ENCODE results near the gene CHCT1. TPM values are rescaled to one million over a fixed set of nuclear protein-coding genes. Genes with fewer than 3 reads are reported as not detected.

CHCT1 gene
- total RNA-seq, 1 experiment from 2014 or later, result 0.88 TPM

- peaks cover 25% of the 10 kb centered on the region for H3K36me3 ChIP-seq (ENCODE audit: insufficient read depth, low read length, poor library complexity, severe bottlenecking)
- no peaks in the 10 kb centered on the region for H3K27me3 ChIP-seq (replicated peaks; ENCODE audit: insufficient read depth, low read depth, low read length, poor library complexity)
- H3K27ac ChIP-seq (ENCODE audit: low read depth, low read length, poor library complexity, severe bottlenecking), result no peak overlapping the region
- H3K9me3 ChIP-seq (ENCODE audit: low read depth, low read length, poor library complexity, severe bottlenecking), result no peaks in the 10 kb centered on the region
- DNase-seq (ENCODE audit: low spot score), result no peak
- TF ChIP-seq EZH2 (IDR thresholded peaks at IDR 0.05; ENCODE audit: borderline replicate concordance, low read depth, low read length, poor library complexity, severe bottlenecking) (no peak), CTCF (conservative IDR thresholded peaks at IDR 0.05; ENCODE audit: low read depth, low read length) (no peak)
- POLR2A ChIA-PET (ENCODE audit: low non-redundant PET), result no interaction called here
- H3K4me1 ChIP-seq (ENCODE audit: insufficient read depth, low read length, poor library complexity, severe bottlenecking), result peaks cover 5% of the 10 kb centered on the region
- CTCF ChIA-PET, result no interaction called here
- intact Hi-C loops (cut with micrococcal nuclease; ENCODE audit: unreplicated experiment), result no loop called here
- BruUV-seq (replicated peaks), result no TSS peak
- no peak overlapping the region for H3K4me3 ChIP-seq (ENCODE audit: low read depth, low read length, poor library complexity, severe bottlenecking)
Observed at GRCh38 chr17:60447375-60447774, 25.1 kb downstream of the CHCT1 start.

DNA sequence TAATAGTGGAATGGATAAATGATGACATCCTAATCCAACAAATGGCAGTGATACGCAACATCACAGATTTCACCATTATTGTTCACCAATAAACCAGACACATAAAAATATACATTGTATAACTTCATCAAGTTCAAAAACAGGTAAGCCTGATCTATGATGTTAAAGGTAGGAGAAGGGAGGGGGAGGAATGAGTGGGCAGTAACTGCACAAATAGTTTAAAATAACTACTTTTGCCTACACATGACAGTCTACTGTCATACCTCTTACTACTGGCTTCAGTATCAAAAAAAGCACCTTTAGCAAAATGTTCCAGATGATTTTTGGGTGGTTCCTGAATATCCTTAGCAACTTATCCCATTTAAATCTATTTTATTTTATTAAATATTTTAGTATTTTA lies 28.8 kb downstream of the CHCT1 start:
- no peak for DNase-seq (ENCODE audit: low spot score)
- BruUV-seq (replicated peaks), result no TSS peak
- Histone ChIP-seq H3K4me1 (ENCODE audit: insufficient read depth, low read length, poor library complexity, severe bottlenecking) (no peaks in the 10 kb centered on the region), H3K27me3 (replicated peaks; ENCODE audit: insufficient read depth, low read depth, low read length, poor library complexity) (no peaks in the 10 kb centered on the region), H3K36me3 (ENCODE audit: insufficient read depth, low read length, poor library complexity, severe bottlenecking) (peaks cover 42% of the 10 kb centered on the region), H3K4me3 (ENCODE audit: low read depth, low read length, poor library complexity, severe bottlenecking) (no peak overlapping the region), H3K27ac (ENCODE audit: low read depth, low read length, poor library complexity, severe bottlenecking) (no peak overlapping the region), H3K9me3 (ENCODE audit: low read depth, low read length, poor library complexity, severe bottlenecking) (no peaks in the 10 kb centered on the region)
- no peak for TF ChIP-seq CTCF (conservative IDR thresholded peaks at IDR 0.05; ENCODE audit: low read depth, low read length)
- TF ChIP-seq EZH2 (IDR thresholded peaks at IDR 0.05; ENCODE audit: borderline replicate concordance, low read depth, low read length, poor library complexity, severe bottlenecking), result no peak
- ChIA-PET POLR2A (ENCODE audit: low non-redundant PET) (no interaction called here), CTCF (no interaction called here)
- intact Hi-C loops (cut with micrococcal nuclease; ENCODE audit: unreplicated experiment), result no loop called here

DNA sequence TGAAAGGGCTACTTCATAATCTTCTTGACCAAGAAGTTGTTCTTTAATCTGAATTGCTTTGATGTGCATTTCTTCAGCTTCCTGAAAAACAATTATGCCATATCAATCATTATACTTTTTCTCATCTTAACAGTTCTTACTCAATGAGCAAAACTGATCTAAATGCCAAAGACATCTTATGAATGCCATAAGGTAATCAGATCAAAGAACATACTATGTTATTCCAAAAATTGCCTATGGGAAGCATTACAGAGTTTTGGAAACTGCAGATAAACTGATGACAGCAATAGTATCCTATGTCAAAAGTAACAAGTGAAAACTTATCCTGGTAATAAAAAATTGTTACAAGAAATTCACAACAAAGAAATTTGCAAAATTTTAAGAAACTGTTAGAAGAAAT lies 29.7 kb downstream of the CHCT1 start:
- no TSS peak for BruUV-seq (replicated peaks)
- Histone ChIP-seq H3K4me1 (ENCODE audit: insufficient read depth, low read length, poor library complexity, severe bottlenecking) (no peaks in the 10 kb centered on the region), H3K27ac (ENCODE audit: low read depth, low read length, poor library complexity, severe bottlenecking) (no peak overlapping the region), H3K27me3 (replicated peaks; ENCODE audit: insufficient read depth, low read depth, low read length, poor library complexity) (no peaks in the 10 kb centered on the region), H3K36me3 (ENCODE audit: insufficient read depth, low read length, poor library complexity, severe bottlenecking) (peaks cover 45% of the 10 kb centered on the region), H3K9me3 (ENCODE audit: low read depth, low read length, poor library complexity, severe bottlenecking) (no peaks in the 10 kb centered on the region), H3K4me3 (ENCODE audit: low read depth, low read length, poor library complexity, severe bottlenecking) (no peak overlapping the region)
- TF ChIP-seq EZH2 (IDR thresholded peaks at IDR 0.05; ENCODE audit: borderline replicate concordance, low read depth, low read length, poor library complexity, severe bottlenecking), result no peak
- DNase-seq (ENCODE audit: low spot score), result no peak
- ChIA-PET POLR2A (ENCODE audit: low non-redundant PET) (no interaction called here), CTCF (interaction anchor here (0.5 kb wide), 1 partner anchor 149 kb away, joined by 3 read pairs; no protein-coding TSS in a partner anchor)
- intact Hi-C loops (cut with micrococcal nuclease; ENCODE audit: unreplicated experiment), result no loop called here

GRCh38 chr17:60455378-60455777 lies 33.1 kb downstream of the CHCT1 start:
- H3K36me3 ChIP-seq (ENCODE audit: insufficient read depth, low read length, poor library complexity, severe bottlenecking), result peaks cover 46% of the 10 kb centered on the region
- ChIA-PET CTCF (no interaction called here), POLR2A (ENCODE audit: low non-redundant PET) (no interaction called here)

More at GRCh38 chr17:60455378-60455777, 33.1 kb downstream of the CHCT1 start:
- intact Hi-C loops (cut with micrococcal nuclease; ENCODE audit: unreplicated experiment), result no loop called here
- H3K4me3 ChIP-seq (ENCODE audit: low read depth, low read length, poor library complexity, severe bottlenecking), result no peak overlapping the region
- H3K9me3 ChIP-seq (ENCODE audit: low read depth, low read length, poor library complexity, severe bottlenecking), result no peaks in the 10 kb centered on the region
- TF ChIP-seq CTCF (conservative IDR thresholded peaks at IDR 0.05; ENCODE audit: low read depth, low read length) (no peak), EZH2 (IDR thresholded peaks at IDR 0.05; ENCODE audit: borderline replicate concordance, low read depth, low read length, poor library complexity, severe bottlenecking) (no peak)
- peak; percentile 21 for DNase-seq (ENCODE audit: low spot score)
- no peaks in the 10 kb centered on the region for H3K27me3 ChIP-seq (replicated peaks; ENCODE audit: insufficient read depth, low read depth, low read length, poor library complexity)
- no peak overlapping the region for H3K27ac ChIP-seq (ENCODE audit: low read depth, low read length, poor library complexity, severe bottlenecking)
- H3K4me1 ChIP-seq (ENCODE audit: insufficient read depth, low read length, poor library complexity, severe bottlenecking), result no peaks in the 10 kb centered on the region
- no TSS peak for BruUV-seq (replicated peaks)

All from A673 (cell line).